Fibroblast of skin of right biceps (primary cell): ENCODE measurements around the gene NPAS3.
"Not testable (repeated sequence)": the region's sequence is repeated elsewhere in the genome, so short reads cannot be mapped to it uniquely, and the experiment has no call there.

Source experiments
- DNase-seq: peaks from one replicate; pipeline ENCODE4 v3.0.0-alpha.2; 2013

Gene NPAS3

GRCh38 chr14:33088274-33088673, 149.6 kb downstream of the NPAS3 start:
- not testable (repeated sequence) for DNase-seq

GRCh38 chr14:33098016-33098415, 159.3 kb downstream of the NPAS3 start:
- no peak for DNase-seq

- no peak for DNase-seq
Measured at GRCh38 chr14:33103489-33103888, 164.8 kb downstream of the NPAS3 start.

- no peak for DNase-seq
Measured at GRCh38 chr14:33103966-33104365, 165.3 kb downstream of the NPAS3 start.

- no peak for DNase-seq
Measured at GRCh38 chr14:33110737-33111443, 172.2 kb downstream of the NPAS3 start.

- no peak for DNase-seq
Measured at GRCh38 chr14:33114331-33114730, 175.7 kb downstream of the NPAS3 start.

- DNase-seq, result no peak
Measured at GRCh38 chr14:33118668-33119067, 180.0 kb downstream of the NPAS3 start.

- peak; percentile 84 for DNase-seq
Measured at GRCh38 chr14:33120341-33120740, 181.7 kb downstream of the NPAS3 start.

GRCh38 chr14:33120966-33121365, 182.3 kb downstream of the NPAS3 start:
- DNase-seq, result peak; percentile 12

- DNase-seq, result no peak
Measured at GRCh38 chr14:33123281-33123680, 184.6 kb downstream of the NPAS3 start.

GRCh38 chr14:33126433-33126832, 187.8 kb downstream of the NPAS3 start:
- no peak for DNase-seq

GRCh38 chr14:33127531-33127930, 188.9 kb downstream of the NPAS3 start:
- DNase-seq, result peak; percentile 26

- DNase-seq, result no peak
Measured at GRCh38 chr14:33131801-33132200, 193.1 kb downstream of the NPAS3 start.

- DNase-seq, result no peak
Measured at GRCh38 chr14:33134162-33134561, 195.5 kb downstream of the NPAS3 start.

GRCh38 chr14:33134975-33135374, 196.3 kb downstream of the NPAS3 start:
- DNase-seq, result no peak

GRCh38 chr14:33150666-33151428, 212.2 kb downstream of the NPAS3 start:
- no peak for DNase-seq

- DNase-seq, result no peak
Measured at GRCh38 chr14:33163109-33163508, 224.4 kb downstream of the NPAS3 start.

- DNase-seq, result no peak
Measured at GRCh38 chr14:33163600-33163999, 224.9 kb downstream of the NPAS3 start.

- DNase-seq, result no peak
Measured at GRCh38 chr14:33165144-33165925, 226.7 kb downstream of the NPAS3 start.

- DNase-seq, result no peak
Measured at GRCh38 chr14:33165926-33166289, 227.2 kb downstream of the NPAS3 start.

GRCh38 chr14:33175951-33176350, 237.3 kb downstream of the NPAS3 start:
- DNase-seq, result no peak

- DNase-seq, result peak; percentile 22
Measured at GRCh38 chr14:33184587-33184986, 245.9 kb downstream of the NPAS3 start.

GRCh38 chr14:33186656-33187055, 248.0 kb downstream of the NPAS3 start:
- no peak for DNase-seq

- DNase-seq, result no peak
Measured at GRCh38 chr14:33188880-33189279, 250.2 kb downstream of the NPAS3 start.
